ENCODE data around the gene HNRNPLL.
"Not testable (repeated sequence)": the region's sequence is repeated elsewhere in the genome, so short reads cannot be mapped to it uniquely, and the experiment has no call there.

The HNRNPLL gene

GRCh38 chr2:38617301-38617700 lies 14.6 kb upstream of the HNRNPLL start:
- DNase-seq = no peak

GRCh38 chr2:38615237-38615636 lies 12.5 kb upstream of the HNRNPLL start:
- DNase-seq = no peak

GRCh38 chr2:38613849-38614213 lies 11.1 kb upstream of the HNRNPLL start:
- DNase-seq = no peak

- no peak for DNase-seq
These were observed 10.6 kb upstream of the HNRNPLL start for GRCh38 chr2:38613126-38613848.

GRCh38 chr2:38610851-38611801 lies 8.4 kb upstream of the HNRNPLL start:
- no peak for DNase-seq

GRCh38 chr2:38609246-38609645 lies 6.5 kb upstream of the HNRNPLL start:
- DNase-seq = not testable (repeated sequence)

- DNase-seq = no peak
These were observed 6.0 kb upstream of the HNRNPLL start for GRCh38 chr2:38608755-38609154.

GRCh38 chr2:38605298-38605830 lies 2.6 kb upstream of the HNRNPLL start:
- no peak for DNase-seq

GRCh38 chr2:38603402-38604290 lies 918 bp upstream of the HNRNPLL start:
- DNase-seq = peak; percentile 67

GRCh38 chr2:38602136-38602731 lies 494 bp downstream of the HNRNPLL start:
- DNase-seq = no peak

- DNase-seq = no peak
These were observed 1.1 kb downstream of the HNRNPLL start for GRCh38 chr2:38601463-38602135.

- no peak for DNase-seq
These were observed 1.7 kb downstream of the HNRNPLL start for GRCh38 chr2:38600921-38601455.

GRCh38 chr2:38600242-38600891 lies 2.4 kb downstream of the HNRNPLL start:
- no peak for DNase-seq

- no peak for DNase-seq
These were observed 3.0 kb downstream of the HNRNPLL start for GRCh38 chr2:38599706-38600105.

GRCh38 chr2:38598991-38599295 lies 3.8 kb downstream of the HNRNPLL start:
- no peak for DNase-seq

- DNase-seq = no peak
These were observed 4.3 kb downstream of the HNRNPLL start for GRCh38 chr2:38598200-38598990.

GRCh38 chr2:38597115-38597514 lies 5.6 kb downstream of the HNRNPLL start:
- DNase-seq = no peak

- no peak for DNase-seq
These were observed 6.5 kb downstream of the HNRNPLL start for GRCh38 chr2:38596229-38596628.

- DNase-seq = no peak
These were observed 9.8 kb downstream of the HNRNPLL start for GRCh38 chr2:38592951-38593350.

GRCh38 chr2:38591152-38591551 lies 11.6 kb downstream of the HNRNPLL start:
- DNase-seq = no peak

Data from NCI-H774 (cell line).